Tibial artery (tissue), 4 donors: ENCODE data around the gene KCNMB3.

Experiments used
- DNase-seq, 2 donors: peaks; one replicate each; pipeline ENCODE4 v3.0.0-alpha.2; 2019
- H3K27ac ChIP-seq, 2 donors: fragments of 200-600 bp; sonication (generic) in 1 of 2; 1 replicate in 1 of 2; 2 replicates in 1 of 2; pipeline ENCODE4 v1.5.1; 2018 to 2019; ENCODE audit warnings: mild to moderate bottlenecking in 1 of 2
- H3K27me3 ChIP-seq, 2 donors: fragments of 200-600 bp; sonication (generic) in 1 of 2; one replicate each; pipeline versions ENCODE4 v1.5.1 to v1.6.0; 2016 to 2019
- H3K36me3 ChIP-seq, 3 donors: fragments of 200-600 bp; sonication (generic) in 2 of 3; one replicate each; pipeline ENCODE4 v1.5.1; 2016 to 2019; ENCODE audit warnings: mild to moderate bottlenecking in 2 of 3
- H3K4me1 ChIP-seq, 4 donors: fragments of 200-600 bp; sonication (generic) in 2 of 4; 1 replicate in 3 of 4; 2 replicates in 1 of 4; pipeline ENCODE4 v1.5.1; 2016 to 2019
- H3K4me3 ChIP-seq, 2 donors: fragments of 200-600 bp; sonication (generic) in 1 of 2; 1 replicate in 1 of 2; 2 replicates in 1 of 2; pipeline ENCODE4 v1.5.1; 2018 to 2019; ENCODE audit warnings: mild to moderate bottlenecking in 2 of 2
- H3K9me3 ChIP-seq, 3 donors: fragments of 200-600 bp; sonication (generic) in 1 of 3; one replicate each; pipeline ENCODE4 v1.5.1; 2016 to 2019
- intact Hi-C: fragments of 100-400 bp; cut with DNase I; formaldehyde crosslinking; loops from one replicate; pipeline ENCODE4 v1.15.0; 2023; ENCODE audit warnings: low total_unique reads
- TF ChIP-seq, protein P1 (sequence below), 2 experiments: fragments of 200-600 bp in 1 of 2; fragments of 450-650 bp in 1 of 2; IDR thresholded peaks; one replicate each; pipeline ENCODE4 v1.5.1; 2017 to 2019; ENCODE audit warnings: antibody characterized with exemption in 2 of 2, mild to moderate bottlenecking in 1 of 2, moderate library complexity in 1 of 2

Gene KCNMB3

DNA sequence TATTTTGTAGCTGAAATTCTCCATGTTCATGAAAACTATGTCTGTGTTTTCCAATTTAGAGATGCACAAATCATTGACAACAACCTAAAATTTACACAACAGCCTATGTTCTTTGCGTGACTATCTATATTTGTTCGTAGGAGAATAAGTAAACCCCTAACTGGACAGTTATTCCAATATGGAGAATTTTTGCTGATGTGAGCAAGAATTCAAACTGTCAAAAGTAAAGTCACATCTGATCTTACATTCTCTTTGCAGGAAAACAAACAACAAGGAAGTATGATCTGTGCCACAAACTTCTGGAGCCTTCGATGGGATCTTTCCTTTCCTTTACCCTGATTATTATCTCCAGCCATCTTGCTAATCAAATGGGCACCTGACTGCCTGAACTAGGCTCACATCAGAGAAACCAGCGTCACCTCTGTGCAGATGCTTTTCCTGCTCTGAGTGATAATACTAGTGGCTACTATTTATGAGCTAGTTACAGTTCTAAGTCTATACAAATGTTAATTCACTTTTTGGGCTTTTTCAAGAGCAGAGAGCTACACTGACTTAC lies 18.3 kb upstream of the KCNMB3 start:
- intact Hi-C loops = no loop called here
- H3K36me3 ChIP-seq = no peaks in the 10 kb centered on the region
- no peak overlapping the region for H3K27ac ChIP-seq
- no peak for DNase-seq
- peaks cover 0 to 4% of the 10 kb centered on the region in 2 donors for H3K27me3 ChIP-seq
- H3K4me3 ChIP-seq = no peak overlapping the region
- no peaks in the 10 kb centered on the region for H3K4me1 ChIP-seq
- TF ChIP-seq, protein P1, sequence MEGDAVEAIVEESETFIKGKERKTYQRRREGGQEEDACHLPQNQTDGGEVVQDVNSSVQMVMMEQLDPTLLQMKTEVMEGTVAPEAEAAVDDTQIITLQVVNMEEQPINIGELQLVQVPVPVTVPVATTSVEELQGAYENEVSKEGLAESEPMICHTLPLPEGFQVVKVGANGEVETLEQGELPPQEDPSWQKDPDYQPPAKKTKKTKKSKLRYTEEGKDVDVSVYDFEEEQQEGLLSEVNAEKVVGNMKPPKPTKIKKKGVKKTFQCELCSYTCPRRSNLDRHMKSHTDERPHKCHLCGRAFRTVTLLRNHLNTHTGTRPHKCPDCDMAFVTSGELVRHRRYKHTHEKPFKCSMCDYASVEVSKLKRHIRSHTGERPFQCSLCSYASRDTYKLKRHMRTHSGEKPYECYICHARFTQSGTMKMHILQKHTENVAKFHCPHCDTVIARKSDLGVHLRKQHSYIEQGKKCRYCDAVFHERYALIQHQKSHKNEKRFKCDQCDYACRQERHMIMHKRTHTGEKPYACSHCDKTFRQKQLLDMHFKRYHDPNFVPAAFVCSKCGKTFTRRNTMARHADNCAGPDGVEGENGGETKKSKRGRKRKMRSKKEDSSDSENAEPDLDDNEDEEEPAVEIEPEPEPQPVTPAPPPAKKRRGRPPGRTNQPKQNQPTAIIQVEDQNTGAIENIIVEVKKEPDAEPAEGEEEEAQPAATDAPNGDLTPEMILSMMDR (IDR thresholded peaks at IDR 0.05) = no peak
- H3K9me3 ChIP-seq = no peaks in the 10 kb centered on the region

DNA sequence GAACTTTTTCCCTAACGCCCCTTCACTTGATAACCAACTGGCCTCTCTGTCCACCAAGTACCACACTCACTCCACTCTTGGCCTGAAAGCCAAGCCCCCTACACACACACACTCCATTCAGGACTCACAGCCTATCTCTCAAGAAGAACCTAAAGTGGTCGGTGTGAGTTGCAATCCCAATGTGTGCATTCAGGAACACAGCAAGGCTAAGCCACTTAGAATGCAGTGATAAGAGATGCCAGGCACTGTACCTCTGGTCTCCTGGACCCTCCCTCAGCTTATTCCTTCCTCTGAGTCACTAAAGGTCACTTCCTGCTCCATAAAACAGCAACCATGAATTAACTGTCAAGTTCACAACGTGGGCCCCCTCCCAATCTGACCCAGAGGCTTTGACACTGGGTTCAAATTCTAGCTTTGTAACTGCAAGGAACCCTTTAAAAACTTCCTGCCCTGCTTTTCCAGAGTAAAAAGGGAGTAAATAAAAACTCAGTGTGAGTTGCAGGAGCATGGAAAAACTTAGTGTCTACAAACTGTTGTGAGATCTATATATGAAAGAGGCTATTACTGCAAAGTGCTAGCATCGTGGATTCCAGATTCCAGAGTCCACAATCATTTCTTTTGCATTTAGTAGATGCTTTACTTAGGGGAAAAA lies 17.6 kb upstream of the KCNMB3 start:
- no peak for DNase-seq
- H3K27ac ChIP-seq = no peak overlapping the region
- H3K4me3 ChIP-seq = no peak overlapping the region
- H3K4me1 ChIP-seq = no peaks in the 10 kb centered on the region
- TF ChIP-seq, protein P1 (IDR thresholded peaks at IDR 0.05) = no peak
- H3K36me3 ChIP-seq = no peaks in the 10 kb centered on the region
- intact Hi-C loops = no loop called here
- peaks cover 0 to 4% of the 10 kb centered on the region in 2 donors for H3K27me3 ChIP-seq
- H3K9me3 ChIP-seq = no peaks in the 10 kb centered on the region

DNA sequence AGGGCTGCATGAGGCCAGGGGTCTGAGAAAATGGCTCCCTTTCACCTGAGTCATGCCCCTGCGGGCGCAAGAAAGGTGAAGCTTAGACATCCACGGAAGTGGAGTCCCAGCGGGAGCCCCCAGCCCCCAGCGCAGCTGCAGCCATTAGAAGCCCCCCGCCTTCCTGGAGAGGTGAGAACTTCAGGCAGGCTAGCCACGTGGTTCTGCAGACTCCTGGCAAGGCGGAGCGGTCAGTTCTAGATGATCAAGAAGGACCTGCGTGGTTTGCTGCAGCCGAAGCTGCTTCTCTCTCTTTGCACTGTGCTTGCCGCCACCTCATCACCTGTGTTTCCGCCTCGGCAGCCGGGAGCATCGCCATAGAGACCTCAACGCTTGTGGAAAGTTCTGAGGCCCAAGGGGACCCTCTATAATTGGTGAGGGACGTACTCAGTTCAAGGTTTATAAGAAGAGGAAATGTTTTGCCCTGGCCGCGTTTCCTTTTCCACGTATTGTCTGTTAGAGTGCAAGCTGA lies 15.8 kb upstream of the KCNMB3 start:
- Histone ChIP-seq H3K27me3 (peaks cover 0 to 4% of the 10 kb centered on the region in 2 donors), H3K36me3 (no peaks in the 10 kb centered on the region), H3K4me1 (no peaks in the 10 kb centered on the region), H3K9me3 (no peaks in the 10 kb centered on the region), H3K4me3 (no peak overlapping the region), H3K27ac (no peak overlapping the region)
- TF ChIP-seq, protein P1 (IDR thresholded peaks at IDR 0.05) = no peak
- intact Hi-C loops = no loop called here
- no peak for DNase-seq

DNA sequence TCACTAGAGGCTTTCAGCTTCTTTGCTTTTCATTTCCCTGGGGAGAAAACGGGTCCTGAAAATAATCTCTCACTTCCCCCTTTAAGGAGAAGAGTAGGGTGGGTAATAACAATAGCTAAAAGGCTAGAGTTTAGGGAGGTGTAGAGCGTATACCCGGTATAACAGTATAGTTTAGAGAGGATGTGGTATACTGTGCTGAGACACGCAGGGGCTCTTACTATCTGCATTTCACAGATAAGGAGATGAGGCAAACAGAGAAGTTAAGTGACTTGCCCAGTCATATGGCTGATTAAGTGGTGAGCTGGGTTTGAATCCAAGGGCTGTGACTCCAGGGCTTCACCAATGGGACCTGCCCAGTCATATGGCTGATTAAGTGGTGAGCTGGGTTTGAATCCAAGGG lies 15.0 kb upstream of the KCNMB3 start:
- Histone ChIP-seq H3K9me3 (no peaks in the 10 kb centered on the region), H3K4me3 (no peak overlapping the region), H3K27me3 (peaks cover 0 to 4% of the 10 kb centered on the region in 2 donors), H3K36me3 (no peaks in the 10 kb centered on the region), H3K27ac (no peak overlapping the region), H3K4me1 (no peaks in the 10 kb centered on the region)
- DNase-seq = no peak
- TF ChIP-seq, protein P1 (IDR thresholded peaks at IDR 0.05) = no peak
- intact Hi-C loops = no loop called here

DNA sequence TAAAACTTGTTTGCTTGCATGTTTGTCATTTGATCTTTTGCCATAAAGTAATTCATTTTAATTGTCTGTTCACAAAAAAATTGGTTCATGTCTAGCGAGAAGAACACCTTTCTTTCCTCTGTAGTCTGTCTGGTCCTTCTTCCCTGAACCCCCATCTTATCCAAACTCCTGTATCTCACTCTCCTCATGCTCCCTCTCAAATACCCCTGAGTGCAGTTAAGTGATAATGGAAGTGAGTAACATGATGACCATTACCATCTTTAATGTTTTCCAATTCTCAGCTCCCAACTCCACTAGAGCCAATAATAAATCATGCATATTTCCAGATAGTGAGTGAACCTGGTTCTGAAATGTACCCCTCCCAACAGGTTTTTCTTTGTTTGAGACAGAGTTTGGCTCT lies 14.2 kb upstream of the KCNMB3 start:
- no peaks in the 10 kb centered on the region for H3K36me3 ChIP-seq
- H3K27me3 ChIP-seq = peaks cover 0 to 4% of the 10 kb centered on the region in 2 donors
- intact Hi-C loops = no loop called here
- DNase-seq = no peak
- H3K9me3 ChIP-seq = no peaks in the 10 kb centered on the region
- no peaks in the 10 kb centered on the region for H3K4me1 ChIP-seq
- H3K4me3 ChIP-seq = no peak overlapping the region
- TF ChIP-seq, protein P1 (IDR thresholded peaks at IDR 0.05) = no peak
- H3K27ac ChIP-seq = no peak overlapping the region
